Esophagus squamous epithelium (tissue), 4 donors: ENCODE measurements around the gene CEP85L.

Source experiments
- CTCF ChIP-seq, 6 experiments: fragments of 450-650 bp in 4 of 6; fragments of 200-600 bp in 2 of 6; sonication (generic) in 2 of 6; IDR thresholded peaks; one replicate each; pipeline ENCODE4 v1.5.1; 2016 to 2019; ENCODE audit warnings: antibody characterized with exemption in 6 of 6, mild to moderate bottlenecking in 4 of 6, moderate library complexity in 4 of 6
- POLR2A ChIP-seq, 4 donors: fragments of 450-650 bp; IDR thresholded peaks; one replicate each; pipeline ENCODE4 v1.6.1; 2017; ENCODE audit warnings: antibody characterized with exemption in 4 of 4, mild to moderate bottlenecking in 4 of 4, moderate library complexity in 3 of 4

GRCh38 chr6:118548613-118549012 is 102.8 kb downstream of the CEP85L start:
- no peak for TF ChIP-seq CTCF (IDR thresholded peaks at IDR 0.05)
- no peak for TF ChIP-seq POLR2A (IDR thresholded peaks at IDR 0.05)
